ENCODE data around the gene THEM4. TPM values are rescaled to one million over a fixed set of nuclear protein-coding genes. Genes with fewer than 3 reads are reported as not detected.

THEM4 gene
- total and polyA plus RNA-seq, 2 of the 8 experiments (the other 6 are each of a cell fraction or from before 2014, with no cell fraction given), result 9.9 to 11.2 TPM

DNA sequence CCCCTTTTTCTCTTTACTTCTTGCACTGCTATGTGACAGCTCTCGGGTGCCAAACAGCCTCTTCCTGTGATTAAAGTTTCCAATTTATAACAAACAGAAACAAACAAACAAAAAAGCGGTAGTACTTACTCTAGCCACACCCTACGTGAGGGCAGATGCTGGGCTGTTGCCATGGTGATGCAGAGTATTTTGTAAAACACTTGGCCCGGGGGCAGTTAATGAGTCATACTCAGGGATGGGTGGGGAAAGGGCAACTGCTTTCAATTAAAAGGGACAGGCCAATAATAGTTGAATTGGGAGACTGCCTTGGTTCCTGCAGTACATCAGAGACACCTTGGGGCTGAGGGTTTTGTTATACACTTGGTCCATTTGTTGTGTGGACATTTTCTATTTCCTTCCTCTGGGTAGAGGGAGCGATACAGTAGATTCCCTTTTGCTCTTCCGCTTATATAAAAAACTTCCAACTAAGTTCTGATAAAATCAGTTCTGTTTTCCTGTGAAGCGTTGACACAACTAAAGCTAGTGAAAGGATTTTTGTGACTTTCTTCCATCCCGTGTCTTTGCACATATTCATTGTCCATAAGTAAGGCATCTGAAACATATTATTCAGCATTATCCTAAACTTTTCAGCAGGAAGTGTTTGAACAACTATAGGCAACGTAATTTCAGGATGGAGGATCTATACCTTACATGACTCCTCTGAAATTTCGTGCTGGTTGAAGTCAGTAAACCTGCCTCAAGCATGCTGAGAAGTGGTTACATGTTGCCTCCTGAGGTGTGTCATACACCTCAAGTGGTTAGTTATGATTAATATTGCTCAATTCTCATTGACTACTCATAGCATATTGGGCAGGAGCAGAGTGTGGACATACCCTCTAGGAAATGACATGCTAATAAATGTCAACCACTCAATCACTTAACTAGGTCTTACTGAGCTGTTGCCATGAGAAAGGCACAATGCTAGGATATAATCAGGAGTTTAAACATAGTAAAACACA is 36.7 kb upstream of the THEM4 start (continued):
- TF ChIP-seq, protein P1, sequence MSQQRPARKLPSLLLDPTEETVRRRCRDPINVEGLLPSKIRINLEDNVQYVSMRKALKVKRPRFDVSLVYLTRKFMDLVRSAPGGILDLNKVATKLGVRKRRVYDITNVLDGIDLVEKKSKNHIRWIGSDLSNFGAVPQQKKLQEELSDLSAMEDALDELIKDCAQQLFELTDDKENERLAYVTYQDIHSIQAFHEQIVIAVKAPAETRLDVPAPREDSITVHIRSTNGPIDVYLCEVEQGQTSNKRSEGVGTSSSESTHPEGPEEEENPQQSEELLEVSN (IDR thresholded peaks at IDR 0.05), result no peak
- no peak for TF ChIP-seq SRF (IDR thresholded peaks at IDR 0.05; ENCODE audit: low read depth, low read length)
